ENCODE results near the gene ATOSB.

Gene ATOSB

DNA sequence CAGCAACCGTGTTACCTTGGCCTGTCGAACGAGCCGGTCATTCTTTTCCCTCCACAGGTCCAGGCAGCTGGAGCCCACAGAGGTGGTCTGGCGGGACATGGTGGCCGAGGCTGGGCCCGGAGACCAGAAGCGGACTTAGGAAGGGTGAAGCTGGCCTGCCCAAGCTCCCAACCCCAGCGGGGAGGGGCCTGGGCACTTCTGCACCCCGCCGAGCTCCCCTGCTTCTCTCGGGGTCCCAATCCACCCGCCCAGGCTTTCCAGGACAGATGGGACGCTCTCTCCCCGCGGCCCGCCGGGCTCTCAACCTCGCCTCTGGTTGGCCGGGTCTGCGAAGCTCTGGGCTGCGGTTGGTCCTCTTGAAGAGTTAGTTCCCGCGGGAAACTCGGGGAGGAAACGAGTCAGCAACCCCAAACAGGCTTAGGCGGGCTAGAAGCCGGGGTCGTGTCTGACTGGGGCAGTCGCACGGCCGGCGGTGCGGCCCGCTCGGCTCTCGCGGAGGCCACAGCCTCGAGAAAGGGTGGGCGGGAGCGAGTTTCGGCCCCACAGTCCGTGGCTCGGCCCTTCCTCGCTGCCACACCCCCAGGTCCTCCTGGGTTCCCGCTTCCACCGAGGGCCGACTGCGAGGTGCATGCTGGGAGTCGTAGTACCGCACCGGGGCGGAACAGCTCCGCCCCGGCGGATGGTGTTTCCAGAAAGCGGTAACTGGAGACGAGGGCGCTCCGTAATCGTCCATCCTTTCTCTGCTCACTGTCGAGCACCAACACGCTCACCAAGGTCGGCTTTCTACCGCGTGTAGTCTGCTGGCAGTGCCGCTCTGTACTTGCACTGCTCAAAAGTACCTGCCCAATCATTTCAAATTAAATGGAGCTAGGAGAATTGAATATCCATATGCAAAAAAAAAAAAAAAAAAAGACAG, 36.0 kb downstream of the ATOSB start, which contains the start of gene FANCG:
Gene FANCG, minus strand, starts transcription at position 517 of the 916 bp plus-strand sequence. Its CDS starts 418 bp downstream, at position 99.
- DNase-seq = peak; percentile 85

DNA sequence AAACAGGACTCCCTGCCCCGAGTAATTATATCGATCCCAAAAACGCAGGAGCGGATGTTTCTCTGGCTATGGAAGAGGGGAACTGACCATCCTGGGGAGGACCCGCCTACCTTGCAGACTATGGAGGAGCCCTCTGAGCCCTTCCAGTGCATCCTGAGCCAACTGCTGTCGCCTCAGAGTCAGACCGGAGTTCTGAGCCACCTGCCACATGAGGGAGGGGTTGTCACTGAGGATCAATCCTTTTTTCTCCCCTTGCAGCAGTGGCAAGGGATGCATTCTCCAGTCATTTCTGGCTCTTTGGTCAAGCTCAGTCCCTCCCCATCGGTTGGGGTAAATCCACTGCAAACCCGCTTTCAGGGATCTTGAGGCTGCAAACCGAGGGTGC, 36.6 kb downstream of the ATOSB start:
- DNase-seq = no peak

GRCh38 chr9:35078066-35078465, 37.6 kb downstream of the ATOSB start:
- DNase-seq = no peak

- DNase-seq = no peak
Measured at GRCh38 chr9:35076848-35077247, 38.8 kb downstream of the ATOSB start.

- DNase-seq = no peak
Measured at GRCh38 chr9:35075358-35075757, 40.3 kb downstream of the ATOSB start.

GRCh38 chr9:35074791-35075190, 40.9 kb downstream of the ATOSB start:
- DNase-seq = no peak

- DNase-seq = no peak
Measured at GRCh38 chr9:35074141-35074540, 41.5 kb downstream of the ATOSB start.

- DNase-seq = no peak
Measured at GRCh38 chr9:35073279-35073612, 42.4 kb downstream of the ATOSB start.

DNA sequence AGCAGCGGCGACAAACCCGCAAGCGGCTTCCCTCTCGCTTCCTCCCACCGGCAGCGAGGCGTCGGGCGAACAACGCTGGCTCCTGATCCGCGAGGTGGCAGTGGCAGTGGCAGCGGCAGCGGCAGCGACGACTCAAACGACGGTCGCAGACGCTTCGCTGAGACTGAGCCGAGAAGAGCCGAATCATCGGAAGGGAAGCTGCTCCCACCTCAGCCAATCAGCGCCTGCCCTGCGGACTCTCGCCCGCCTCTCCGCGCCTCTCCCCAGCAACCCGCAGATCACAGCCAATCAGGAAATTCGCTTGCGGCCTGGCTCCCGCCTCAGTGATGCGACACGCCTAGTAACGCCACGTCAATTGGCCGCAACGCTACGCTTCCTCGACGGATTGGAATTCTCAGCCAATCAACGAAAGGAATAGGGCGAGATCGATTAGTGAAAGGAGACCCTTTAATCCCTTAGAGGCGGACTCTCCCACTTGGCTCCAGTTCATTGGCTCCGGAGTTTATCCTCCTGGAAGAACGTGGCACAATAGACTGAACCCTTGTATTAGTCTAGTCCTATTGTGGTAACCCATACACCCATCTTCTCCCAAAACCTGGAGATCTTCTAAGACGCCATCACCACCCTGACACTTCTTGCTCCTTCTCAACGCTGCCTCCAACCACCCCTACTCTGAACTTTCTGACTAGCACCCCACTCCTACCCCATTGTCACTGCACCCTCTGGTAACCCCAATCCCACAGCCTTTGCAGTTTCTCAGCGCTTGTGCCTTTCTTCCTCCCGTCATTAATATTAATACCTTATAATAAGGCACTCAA, 43.0 kb downstream of the ATOSB start, which contains the start of gene VCP:
Gene VCP, minus strand, starts transcription at position 165 of the 818 bp plus-strand sequence. CDS start 272 bp downstream, outside the sequence.
- DNase-seq = peak; percentile 98

DNA sequence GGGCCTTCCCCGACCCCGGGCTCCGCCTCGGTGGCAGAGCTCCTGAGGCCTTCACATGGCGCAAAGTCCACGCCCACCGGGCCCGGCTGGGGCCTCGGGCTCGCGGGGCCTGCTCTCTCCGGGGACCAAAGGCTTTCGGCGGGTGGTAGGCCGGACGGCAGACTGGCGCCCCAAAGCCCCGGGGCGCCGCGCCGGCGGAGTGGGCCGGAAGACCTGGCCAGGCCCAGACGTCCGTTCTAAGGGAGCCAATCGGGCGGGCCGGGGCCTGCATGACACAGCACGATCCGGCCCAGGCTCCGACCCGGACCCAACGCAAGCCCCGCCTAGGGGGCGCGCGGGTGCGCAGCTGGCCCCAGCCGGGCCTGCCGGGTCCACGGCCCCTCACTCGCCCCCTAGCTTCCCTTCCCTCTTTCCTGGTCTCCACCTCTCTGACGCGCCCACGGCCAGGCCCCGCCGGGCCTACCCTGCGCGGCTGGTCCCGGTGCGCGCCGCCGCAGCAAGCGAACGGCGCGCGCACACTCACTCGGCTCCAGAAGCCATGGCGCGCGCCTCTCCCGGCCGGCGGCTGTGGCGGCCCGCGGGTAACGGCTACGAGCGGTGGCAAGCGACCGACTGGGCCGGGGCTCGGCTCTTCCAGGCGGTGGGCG, 43.7 kb downstream of the ATOSB start:
- DNase-seq = peak; percentile 66

- no peak for DNase-seq
Measured at GRCh38 chr9:35070823-35071813, 44.5 kb downstream of the ATOSB start.

DNA sequence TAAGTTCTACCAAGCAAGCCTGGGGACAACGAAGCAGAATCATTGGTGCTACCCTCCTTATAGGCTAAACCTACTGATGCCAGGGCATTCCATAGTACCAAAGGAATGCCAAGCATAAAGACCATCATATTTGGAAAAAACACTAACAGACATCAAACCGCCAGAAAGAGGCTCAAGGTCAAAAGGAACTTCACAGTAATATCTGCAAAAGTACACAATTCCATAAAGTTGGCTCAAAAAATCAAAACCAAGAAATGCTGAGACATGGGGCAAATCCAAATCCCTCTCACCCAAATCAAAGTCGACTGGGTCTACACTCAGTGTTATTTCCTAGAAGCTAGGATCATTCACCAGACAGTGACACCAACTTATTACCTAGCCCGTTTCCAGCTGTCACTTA, 46.6 kb downstream of the ATOSB start:
- no peak for DNase-seq

DNA sequence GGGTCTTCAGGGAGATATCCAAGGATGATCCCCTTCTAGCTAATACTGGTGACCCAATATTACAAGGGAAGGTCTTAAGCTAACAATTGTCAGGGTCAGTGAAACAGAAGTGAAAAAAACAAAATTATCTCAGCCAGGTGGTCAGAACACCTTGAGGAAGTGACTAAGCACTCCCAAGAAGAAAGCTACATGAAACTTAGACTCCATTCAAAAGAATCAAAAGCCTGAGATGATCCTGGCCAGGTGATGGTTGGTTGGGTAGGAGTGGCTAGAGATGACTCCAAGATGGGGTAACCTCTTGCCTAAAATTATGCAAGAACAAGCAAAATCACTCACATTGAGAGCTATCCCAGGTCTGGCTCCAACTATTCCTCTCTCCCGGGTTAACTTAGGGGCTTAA, 48.6 kb downstream of the ATOSB start:
- no peak for DNase-seq

DNA sequence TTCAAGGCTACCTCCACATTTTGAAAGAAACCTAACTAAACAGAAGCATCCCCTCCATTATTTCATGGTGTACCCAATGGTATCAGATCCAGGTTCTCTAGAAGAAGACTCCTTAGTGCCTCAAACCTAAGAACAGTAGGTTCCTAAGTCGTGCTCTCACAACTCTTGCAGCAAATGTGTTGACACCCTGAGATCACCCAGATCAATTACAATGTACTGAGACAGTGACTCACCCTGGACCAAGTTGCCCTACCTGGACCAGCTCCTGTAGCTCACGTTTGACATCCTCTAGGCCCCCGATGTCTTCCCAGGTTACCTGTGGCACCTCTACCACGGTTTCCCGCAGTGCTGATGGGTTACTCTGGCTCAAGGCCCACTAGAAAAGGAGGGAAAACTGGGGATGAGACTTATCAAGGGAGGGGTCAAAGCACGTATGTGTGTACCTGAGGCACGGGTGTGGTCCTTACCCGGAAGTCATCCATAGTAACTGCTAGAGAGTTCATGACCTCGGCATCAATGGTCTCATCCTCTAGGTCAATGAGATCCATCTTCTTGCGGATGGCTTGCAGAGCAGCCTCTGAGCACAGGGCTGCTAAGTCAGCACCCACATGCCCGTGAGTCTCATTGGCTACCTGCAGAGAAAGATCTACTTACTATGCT, 55.0 kb downstream of the ATOSB start:
- no peak for DNase-seq

- no peak for DNase-seq
Measured at GRCh38 chr9:35059438-35059837, 56.2 kb downstream of the ATOSB start.

GRCh38 chr9:35057271-35057620, 58.4 kb downstream of the ATOSB start:
- DNase-seq = no peak

GRCh38 chr9:35056571-35057270, 58.9 kb downstream of the ATOSB start:
- no peak for DNase-seq

GRCh38 chr9:35054871-35055644, 60.6 kb downstream of the ATOSB start:
- no peak for DNase-seq

- DNase-seq = no peak
Measured at GRCh38 chr9:35054185-35054835, 61.4 kb downstream of the ATOSB start.

All from 8988T (cell line).